ENCODE results near the gene PRDM16.

Gene PRDM16

GRCh38 chr1:3290438-3290837 is 221.4 kb downstream of the PRDM16 start:
- TF ChIP-seq ZNF366 (tag by site-specific recombination; conservative IDR thresholded peaks at IDR 0.05) (no peak), ZNF2 (tag by site-specific recombination; IDR thresholded peaks at IDR 0.05) (no peak), ZNF423 (tag by site-specific recombination; IDR thresholded peaks at IDR 0.05) (no peak), ZBTB7A (tag by site-specific recombination; IDR thresholded peaks at IDR 0.05; ENCODE audit: low read depth) (no peak), ZNF404 (tag by site-specific recombination; IDR thresholded peaks at IDR 0.05) (no peak), ZXDB (tag by site-specific recombination; IDR thresholded peaks at IDR 0.05) (no peak), ZNF19 (tag by site-specific recombination; IDR thresholded peaks at IDR 0.05; ENCODE audit: low read depth) (no peak), ZNF248 (tag by site-specific recombination; IDR thresholded peaks at IDR 0.05) (no peak), ZNF704 (tag by site-specific recombination; IDR thresholded peaks at IDR 0.05) (no peak), ZNF18 (tag by site-specific recombination; IDR thresholded peaks at IDR 0.05) (no peak)
- CTCF ChIA-PET: no interaction called here
- Histone ChIP-seq H3K9me3 (ENCODE audit: control insufficient read depth, insufficient read depth, low read depth, low read length) (no peaks in the 10 kb centered on the region), H3K4me1 (ENCODE audit: control insufficient read depth, insufficient read depth, low read length) (no peaks in the 10 kb centered on the region), H3K36me3 (ENCODE audit: control insufficient read depth in 2 of 2, insufficient read depth in 1 of 2, low read length in 2 of 2) (no peaks in the 10 kb centered on the region), H3K4me3 (ENCODE audit: low read depth, low read length) (no peak overlapping the region), H3K27ac (ENCODE audit: extremely low read depth, low read depth, low read length) (no peak overlapping the region)
- POLR2A ChIA-PET: no interaction called here

GRCh38 chr1:3290915-3291314 is 221.9 kb downstream of the PRDM16 start:
- no peaks in the 10 kb centered on the region for H3K36me3 ChIP-seq (ENCODE audit: control insufficient read depth in 2 of 2, insufficient read depth in 1 of 2, low read length in 2 of 2)
- ChIA-PET CTCF (no interaction called here), POLR2A (no interaction called here)
- no peaks in the 10 kb centered on the region for H3K9me3 ChIP-seq (ENCODE audit: control insufficient read depth, insufficient read depth, low read depth, low read length)
- TF ChIP-seq ZNF449 (tag by site-specific recombination; IDR thresholded peaks at IDR 0.05) (no peak), KLF1 (tag by site-specific recombination; IDR thresholded peaks at IDR 0.05) (peak; percentile 56)
- no peak overlapping the region for H3K4me3 ChIP-seq (ENCODE audit: low read depth, low read length)
- no peak overlapping the region for H3K27ac ChIP-seq (ENCODE audit: extremely low read depth, low read depth, low read length)
- H3K4me1 ChIP-seq (ENCODE audit: control insufficient read depth, insufficient read depth, low read length): no peaks in the 10 kb centered on the region

- no peak for TF ChIP-seq ZBTB1 (tag by site-specific recombination; IDR thresholded peaks at IDR 0.05)
- TF ChIP-seq GFI1B (tag by site-specific recombination; IDR thresholded peaks at IDR 0.05): no peak
- no peak for TF ChIP-seq ZNF433 (tag by site-specific recombination; IDR thresholded peaks at IDR 0.05; ENCODE audit: low read depth)
- no peak for TF ChIP-seq ZNF155 (tag by site-specific recombination; IDR thresholded peaks at IDR 0.05)
- no peak for TF ChIP-seq ZNF560 (tag by site-specific recombination; IDR thresholded peaks at IDR 0.05; ENCODE audit: borderline replicate concordance)
- H3K4me1 ChIP-seq (ENCODE audit: control insufficient read depth, insufficient read depth, low read length): no peaks in the 10 kb centered on the region
- H3K9me3 ChIP-seq (ENCODE audit: control insufficient read depth, insufficient read depth, low read depth, low read length): no peaks in the 10 kb centered on the region
- H3K4me3 ChIP-seq (ENCODE audit: low read depth, low read length): no peak overlapping the region
- no peak overlapping the region for H3K27ac ChIP-seq (ENCODE audit: extremely low read depth, low read depth, low read length)
- no peaks in the 10 kb centered on the region for H3K36me3 ChIP-seq (ENCODE audit: control insufficient read depth in 2 of 2, insufficient read depth in 1 of 2, low read length in 2 of 2)
- CTCF ChIA-PET: no interaction called here
- POLR2A ChIA-PET: no interaction called here
Observed at GRCh38 chr1:3292051-3292722, 223.2 kb downstream of the PRDM16 start.
